Measurements from ENCODE around the gene PRKACB.

The PRKACB gene

GRCh38 chr1:84133479-84133878 is 10.6 kb upstream of the PRKACB start:
- no peaks in the 10 kb centered on the region for H3K9me3 ChIP-seq (ENCODE audit: low read length)
- no peak overlapping the region for H2AFZ ChIP-seq (ENCODE audit: low read depth, low read length)
- no peaks in the 10 kb centered on the region for H3K4me1 ChIP-seq (ENCODE audit: insufficient read depth, low read length)
- no peaks in the 10 kb centered on the region for H3K36me3 ChIP-seq (ENCODE audit: insufficient read depth, low read length)
- no peak overlapping the region for H3K4me3 ChIP-seq (ENCODE audit: low read length)
- no peaks in the 10 kb centered on the region for H3K27me3 ChIP-seq (ENCODE audit: insufficient read depth, low read length)

GRCh38 chr1:84135341-84135740 is 8.7 kb upstream of the PRKACB start:
- H2AFZ ChIP-seq (ENCODE audit: low read depth, low read length), result no peak overlapping the region
- H3K9me3 ChIP-seq (ENCODE audit: low read length), result no peaks in the 10 kb centered on the region
- no peaks in the 10 kb centered on the region for H3K36me3 ChIP-seq (ENCODE audit: insufficient read depth, low read length)
- no peaks in the 10 kb centered on the region for H3K27me3 ChIP-seq (ENCODE audit: insufficient read depth, low read length)
- no peak overlapping the region for H3K4me3 ChIP-seq (ENCODE audit: low read length)
- no peaks in the 10 kb centered on the region for H3K4me1 ChIP-seq (ENCODE audit: insufficient read depth, low read length)

- H3K9me3 ChIP-seq (ENCODE audit: low read length), result no peaks in the 10 kb centered on the region
- H3K36me3 ChIP-seq (ENCODE audit: insufficient read depth, low read length), result no peaks in the 10 kb centered on the region
- H3K4me3 ChIP-seq (ENCODE audit: low read length), result no peak overlapping the region
- no peaks in the 10 kb centered on the region for H3K4me1 ChIP-seq (ENCODE audit: insufficient read depth, low read length)
- no peak overlapping the region for H2AFZ ChIP-seq (ENCODE audit: low read depth, low read length)
- no peaks in the 10 kb centered on the region for H3K27me3 ChIP-seq (ENCODE audit: insufficient read depth, low read length)
Measured at GRCh38 chr1:84141182-84142003, 2.7 kb upstream of the PRKACB start.

- Histone ChIP-seq H3K9me3 (ENCODE audit: low read length) (no peaks in the 10 kb centered on the region), H3K4me3 (ENCODE audit: low read length) (no peak overlapping the region), H3K36me3 (ENCODE audit: insufficient read depth, low read length) (no peaks in the 10 kb centered on the region), H2AFZ (ENCODE audit: low read depth, low read length) (no peak overlapping the region), H3K27me3 (ENCODE audit: insufficient read depth, low read length) (no peaks in the 10 kb centered on the region), H3K4me1 (ENCODE audit: insufficient read depth, low read length) (no peaks in the 10 kb centered on the region)
Measured at GRCh38 chr1:84145068-84145467, 997 bp downstream of the PRKACB start.

DNA sequence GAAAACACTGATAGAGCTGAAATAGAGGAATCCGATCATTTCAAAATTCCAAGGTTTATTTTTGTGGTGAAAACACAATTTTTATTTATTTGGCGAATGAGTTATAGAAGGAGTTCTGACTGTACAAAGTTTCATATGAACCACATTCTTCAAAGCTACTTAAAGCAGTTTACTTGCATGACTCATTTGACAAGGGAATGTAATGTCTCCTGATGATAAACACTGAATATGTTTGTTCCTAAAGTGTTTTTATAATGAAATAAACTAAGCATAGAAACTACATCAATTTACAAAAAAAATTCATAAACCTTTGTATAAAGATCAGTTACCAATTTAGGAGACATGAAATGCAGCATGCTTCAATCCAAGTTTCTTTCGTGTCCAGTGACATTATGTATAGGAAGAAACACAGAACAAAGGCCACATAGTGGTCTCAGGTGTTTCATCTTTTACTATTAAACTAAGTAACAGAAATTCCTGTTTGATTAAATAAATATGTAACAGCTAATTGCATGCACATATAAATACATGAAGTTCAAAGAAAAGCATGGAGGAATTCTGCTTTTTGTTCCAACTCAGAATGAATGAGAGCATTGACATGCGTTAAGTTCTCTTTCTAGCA is 2.5 kb downstream of the PRKACB start:
- no peak overlapping the region for H2AFZ ChIP-seq (ENCODE audit: low read depth, low read length)
- H3K36me3 ChIP-seq (ENCODE audit: insufficient read depth, low read length), result no peaks in the 10 kb centered on the region
- H3K4me3 ChIP-seq (ENCODE audit: low read length), result no peak overlapping the region
- H3K9me3 ChIP-seq (ENCODE audit: low read length), result no peaks in the 10 kb centered on the region
- no peaks in the 10 kb centered on the region for H3K4me1 ChIP-seq (ENCODE audit: insufficient read depth, low read length)
- no peaks in the 10 kb centered on the region for H3K27me3 ChIP-seq (ENCODE audit: insufficient read depth, low read length)

DNA sequence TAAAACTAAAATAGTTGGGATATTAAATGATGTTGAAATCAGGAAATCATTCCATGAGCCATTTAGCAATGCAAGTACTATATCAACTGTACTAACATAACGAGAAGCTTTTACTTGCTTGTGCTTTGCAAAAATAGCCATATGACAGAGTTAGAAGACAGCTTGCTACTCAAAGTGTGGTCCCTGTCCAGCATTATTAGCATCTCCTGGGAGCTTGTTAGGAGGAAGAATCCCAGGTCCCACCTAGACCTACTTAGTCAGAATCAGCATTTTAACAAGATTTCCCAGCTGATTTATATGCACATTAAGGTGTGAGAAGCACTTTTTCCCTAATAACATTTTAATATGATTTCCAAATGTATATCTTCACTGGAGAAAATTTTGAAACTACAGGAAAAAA is 4.7 kb downstream of the PRKACB start:
- Histone ChIP-seq H2AFZ (ENCODE audit: low read depth, low read length) (no peak overlapping the region), H3K9me3 (ENCODE audit: low read length) (no peaks in the 10 kb centered on the region), H3K27me3 (ENCODE audit: insufficient read depth, low read length) (no peaks in the 10 kb centered on the region), H3K36me3 (ENCODE audit: insufficient read depth, low read length) (no peaks in the 10 kb centered on the region), H3K4me1 (ENCODE audit: insufficient read depth, low read length) (no peaks in the 10 kb centered on the region), H3K4me3 (ENCODE audit: low read length) (no peak overlapping the region)

GRCh38 chr1:84152649-84153056 is 8.6 kb downstream of the PRKACB start:
- H3K9me3 ChIP-seq (ENCODE audit: low read length), result no peaks in the 10 kb centered on the region
- no peaks in the 10 kb centered on the region for H3K27me3 ChIP-seq (ENCODE audit: insufficient read depth, low read length)
- no peaks in the 10 kb centered on the region for H3K4me1 ChIP-seq (ENCODE audit: insufficient read depth, low read length)
- H2AFZ ChIP-seq (ENCODE audit: low read depth, low read length), result no peak overlapping the region
- no peak overlapping the region for H3K4me3 ChIP-seq (ENCODE audit: low read length)
- no peaks in the 10 kb centered on the region for H3K36me3 ChIP-seq (ENCODE audit: insufficient read depth, low read length)

GRCh38 chr1:84155517-84155916 is 11.4 kb downstream of the PRKACB start:
- Histone ChIP-seq H3K9me3 (ENCODE audit: low read length) (no peaks in the 10 kb centered on the region), H3K27me3 (ENCODE audit: insufficient read depth, low read length) (no peaks in the 10 kb centered on the region), H3K4me1 (ENCODE audit: insufficient read depth, low read length) (no peaks in the 10 kb centered on the region), H3K4me3 (ENCODE audit: low read length) (no peak overlapping the region), H2AFZ (ENCODE audit: low read depth, low read length) (no peak overlapping the region), H3K36me3 (ENCODE audit: insufficient read depth, low read length) (no peaks in the 10 kb centered on the region)

GRCh38 chr1:84156210-84156621 is 12.1 kb downstream of the PRKACB start:
- no peaks in the 10 kb centered on the region for H3K9me3 ChIP-seq (ENCODE audit: low read length)
- H2AFZ ChIP-seq (ENCODE audit: low read depth, low read length), result no peak overlapping the region
- H3K27me3 ChIP-seq (ENCODE audit: insufficient read depth, low read length), result no peaks in the 10 kb centered on the region
- no peaks in the 10 kb centered on the region for H3K4me1 ChIP-seq (ENCODE audit: insufficient read depth, low read length)
- H3K36me3 ChIP-seq (ENCODE audit: insufficient read depth, low read length), result no peaks in the 10 kb centered on the region
- H3K4me3 ChIP-seq (ENCODE audit: low read length), result no peak overlapping the region

- no peaks in the 10 kb centered on the region for H3K36me3 ChIP-seq (ENCODE audit: insufficient read depth, low read length)
- no peaks in the 10 kb centered on the region for H3K27me3 ChIP-seq (ENCODE audit: insufficient read depth, low read length)
- H3K4me3 ChIP-seq (ENCODE audit: low read length), result no peak overlapping the region
- H3K9me3 ChIP-seq (ENCODE audit: low read length), result no peaks in the 10 kb centered on the region
- no peaks in the 10 kb centered on the region for H3K4me1 ChIP-seq (ENCODE audit: insufficient read depth, low read length)
- H2AFZ ChIP-seq (ENCODE audit: low read depth, low read length), result no peak overlapping the region
Measured at GRCh38 chr1:84159533-84160240, 15.6 kb downstream of the PRKACB start.

DNA sequence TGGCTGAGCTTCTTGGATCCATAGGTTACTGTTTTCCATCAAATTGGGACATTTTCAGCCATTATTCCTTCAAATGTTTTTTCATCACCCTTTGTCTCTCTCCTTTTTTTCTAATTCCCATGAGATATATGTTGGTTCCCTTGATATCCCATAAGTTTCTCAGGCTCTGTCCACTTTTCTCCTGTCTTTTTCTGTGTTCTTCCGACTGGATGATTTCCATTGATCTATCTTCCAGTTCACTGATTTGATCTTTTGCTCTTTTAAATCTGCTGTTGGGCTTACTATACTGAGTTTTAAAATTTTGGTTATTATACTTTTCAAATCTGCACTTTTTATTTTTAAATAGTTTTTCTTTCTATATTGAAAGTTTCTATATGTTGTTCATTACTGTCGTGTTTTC is 18.2 kb downstream of the PRKACB start:
- H3K4me1 ChIP-seq (ENCODE audit: insufficient read depth, low read length), result no peaks in the 10 kb centered on the region
- H2AFZ ChIP-seq (ENCODE audit: low read depth, low read length), result no peak overlapping the region
- no peaks in the 10 kb centered on the region for H3K36me3 ChIP-seq (ENCODE audit: insufficient read depth, low read length)
- no peaks in the 10 kb centered on the region for H3K27me3 ChIP-seq (ENCODE audit: insufficient read depth, low read length)
- H3K4me3 ChIP-seq (ENCODE audit: low read length), result no peak overlapping the region
- no peaks in the 10 kb centered on the region for H3K9me3 ChIP-seq (ENCODE audit: low read length)

- H3K27me3 ChIP-seq (ENCODE audit: insufficient read depth, low read length), result no peaks in the 10 kb centered on the region
- no peaks in the 10 kb centered on the region for H3K4me1 ChIP-seq (ENCODE audit: insufficient read depth, low read length)
- H3K9me3 ChIP-seq (ENCODE audit: low read length), result no peaks in the 10 kb centered on the region
- H3K4me3 ChIP-seq (ENCODE audit: low read length), result no peak overlapping the region
- H2AFZ ChIP-seq (ENCODE audit: low read depth, low read length), result no peak overlapping the region
- no peaks in the 10 kb centered on the region for H3K36me3 ChIP-seq (ENCODE audit: insufficient read depth, low read length)
Measured at GRCh38 chr1:84163123-84163931, 19.3 kb downstream of the PRKACB start.

- Histone ChIP-seq H3K9me3 (ENCODE audit: low read length) (no peaks in the 10 kb centered on the region), H3K36me3 (ENCODE audit: insufficient read depth, low read length) (no peaks in the 10 kb centered on the region), H3K4me3 (ENCODE audit: low read length) (no peak overlapping the region), H3K27me3 (ENCODE audit: insufficient read depth, low read length) (no peaks in the 10 kb centered on the region), H2AFZ (ENCODE audit: low read depth, low read length) (no peak overlapping the region), H3K4me1 (ENCODE audit: insufficient read depth, low read length) (no peaks in the 10 kb centered on the region)
Measured at GRCh38 chr1:84164161-84164560, 20.1 kb downstream of the PRKACB start.

Measured in neuron (in vitro differentiated cells).